Measurements from ENCODE around the gene USP36.
"Not testable (repeated sequence)": the region's sequence is repeated elsewhere in the genome, so short reads cannot be mapped to it uniquely, and the experiment has no call there.

Gene USP36

DNA sequence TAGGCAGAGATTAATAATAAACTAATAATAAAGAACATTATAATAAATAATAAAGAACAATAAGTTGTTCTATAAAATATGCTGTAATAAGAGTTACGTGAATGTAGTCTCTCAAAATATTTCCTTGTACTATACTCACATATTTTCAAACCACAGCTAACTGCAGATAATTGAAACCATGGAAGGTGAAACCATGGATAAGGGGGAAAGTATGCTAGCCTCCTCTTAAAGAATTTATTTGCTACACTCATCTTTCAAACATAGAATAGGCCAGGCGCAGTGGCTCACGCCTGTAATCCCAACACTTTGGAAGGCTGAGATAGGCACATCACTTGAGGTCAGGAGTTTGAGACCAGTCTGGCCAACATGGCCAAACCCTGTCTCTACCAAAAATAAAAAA lies 77.1 kb downstream of the USP36 start:
- peak; percentile 86 for DNase-seq

DNA sequence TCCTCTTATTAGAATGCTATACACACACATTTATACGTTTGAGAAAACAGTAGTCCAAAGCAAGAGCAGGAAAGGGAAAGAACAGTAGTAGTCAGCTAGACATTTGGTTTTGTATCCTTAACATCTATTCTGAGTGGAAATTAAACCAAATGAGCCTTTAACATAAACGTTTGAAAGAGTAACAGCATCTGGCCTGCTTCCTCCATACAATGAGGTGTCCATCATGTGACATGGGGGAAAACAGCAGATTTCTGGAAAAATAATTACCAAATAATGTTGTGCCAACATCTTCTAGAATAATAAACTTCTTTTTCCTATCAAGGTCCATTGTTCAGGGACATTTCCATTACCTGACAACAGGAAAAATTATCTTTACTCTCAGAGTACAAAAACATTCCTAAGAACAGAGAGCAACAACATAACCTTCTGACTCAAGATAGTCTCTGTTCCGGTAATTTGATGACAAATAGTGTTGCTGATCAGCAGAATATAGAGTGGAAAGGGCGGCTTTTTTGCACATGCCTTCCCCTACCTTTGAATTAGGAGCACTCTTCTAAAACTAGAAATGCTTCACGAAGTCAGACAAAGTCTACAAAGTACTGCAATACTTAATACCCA lies 78.7 kb downstream of the USP36 start:
- no peak for DNase-seq

DNA sequence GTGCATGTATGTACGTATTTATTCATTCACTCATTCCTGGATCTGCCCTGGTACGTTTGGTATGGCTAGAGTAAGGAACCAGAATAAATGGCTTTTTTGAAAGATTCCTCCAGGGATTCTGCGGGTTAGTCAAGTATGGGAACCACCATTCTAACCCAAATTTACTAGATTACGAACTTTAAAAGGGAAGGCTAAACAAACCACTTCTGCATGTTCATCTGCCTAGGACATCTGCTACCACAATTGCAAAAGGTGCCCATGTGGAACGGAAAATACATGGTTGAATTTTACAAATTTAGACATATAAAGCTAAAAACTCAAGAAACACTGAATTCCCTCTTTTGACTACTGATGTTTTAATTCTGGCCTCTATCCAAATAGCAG lies 80.7 kb downstream of the USP36 start:
- DNase-seq: no peak

DNA sequence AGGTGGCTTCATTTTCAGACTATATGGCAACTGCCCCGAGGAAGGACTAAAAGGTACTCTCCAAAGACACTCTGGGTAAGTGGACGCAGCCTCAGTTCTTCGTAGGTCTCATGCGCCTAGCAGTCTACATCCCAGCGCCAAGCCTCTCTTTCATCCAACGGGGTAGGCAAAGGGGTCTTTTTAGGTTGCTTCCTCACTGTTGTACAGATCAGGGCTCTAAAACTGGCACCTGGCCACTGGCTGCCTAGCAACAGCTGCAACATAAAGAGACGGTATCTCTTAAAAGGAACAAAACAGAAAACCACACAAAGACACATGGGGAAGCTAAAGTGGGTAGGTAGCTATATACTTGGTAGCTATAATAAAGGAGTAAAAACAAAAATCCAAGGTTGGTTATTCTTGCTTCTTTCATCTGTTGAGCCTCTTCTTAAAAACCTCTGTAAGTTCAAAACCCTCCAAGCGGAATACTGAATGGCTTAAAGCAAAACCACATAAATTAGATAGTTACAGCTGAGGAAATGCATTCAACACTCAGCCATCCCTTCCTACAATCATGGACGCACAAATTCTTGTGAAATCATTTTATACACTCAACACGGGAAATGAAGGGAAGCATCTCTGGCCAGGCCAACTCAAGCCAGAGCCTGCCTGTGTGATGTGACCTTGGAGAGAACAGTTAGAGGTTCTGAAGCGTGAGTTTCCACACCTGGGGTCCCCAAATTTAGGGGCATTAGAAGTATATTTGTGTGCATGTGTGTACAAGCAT lies 81.2 kb downstream of the USP36 start:
- peak; percentile 55 for DNase-seq

DNA sequence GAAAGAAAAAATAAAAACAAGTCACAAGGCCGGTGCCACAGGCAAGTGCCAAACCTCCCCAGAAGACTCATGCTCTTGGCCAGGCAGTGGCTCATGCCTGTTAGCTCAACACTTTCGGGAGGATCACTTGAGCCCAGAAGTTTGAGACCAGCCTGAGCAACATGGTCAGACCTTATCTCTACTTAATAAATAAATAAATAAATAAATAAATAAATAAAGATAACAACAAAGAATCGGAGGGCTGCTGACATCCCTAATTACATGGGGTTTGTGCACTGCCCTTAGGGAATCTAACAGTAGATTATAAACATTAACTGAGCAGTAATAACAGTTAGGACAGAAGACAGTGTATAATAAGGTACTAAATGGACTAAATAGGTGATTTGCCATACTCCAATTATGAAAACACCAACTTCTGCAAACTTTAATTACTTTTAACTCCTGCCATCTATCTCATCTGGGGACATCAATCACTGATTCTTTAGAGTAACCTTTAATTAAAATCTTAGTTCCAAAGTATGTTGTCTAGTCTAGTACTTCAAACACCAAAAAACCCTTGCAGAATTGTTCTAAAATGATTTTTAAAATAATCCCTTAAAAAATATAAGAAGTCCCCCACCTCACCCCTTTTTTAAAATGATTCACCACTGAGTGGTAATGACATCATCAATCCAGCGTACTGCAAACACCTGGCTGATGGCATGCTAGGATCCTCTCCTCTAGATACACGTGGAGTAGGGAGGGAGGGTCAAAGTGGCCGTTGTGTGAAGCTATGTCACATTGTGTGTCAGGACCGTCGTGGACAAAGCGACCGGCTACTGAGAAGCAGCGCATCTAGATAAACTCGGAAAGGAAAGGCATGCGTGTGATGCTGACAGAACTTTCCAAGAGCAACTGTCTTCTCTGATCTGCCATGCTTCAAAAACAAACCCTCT lies 87.0 kb downstream of the USP36 start:
- DNase-seq: no peak

DNA sequence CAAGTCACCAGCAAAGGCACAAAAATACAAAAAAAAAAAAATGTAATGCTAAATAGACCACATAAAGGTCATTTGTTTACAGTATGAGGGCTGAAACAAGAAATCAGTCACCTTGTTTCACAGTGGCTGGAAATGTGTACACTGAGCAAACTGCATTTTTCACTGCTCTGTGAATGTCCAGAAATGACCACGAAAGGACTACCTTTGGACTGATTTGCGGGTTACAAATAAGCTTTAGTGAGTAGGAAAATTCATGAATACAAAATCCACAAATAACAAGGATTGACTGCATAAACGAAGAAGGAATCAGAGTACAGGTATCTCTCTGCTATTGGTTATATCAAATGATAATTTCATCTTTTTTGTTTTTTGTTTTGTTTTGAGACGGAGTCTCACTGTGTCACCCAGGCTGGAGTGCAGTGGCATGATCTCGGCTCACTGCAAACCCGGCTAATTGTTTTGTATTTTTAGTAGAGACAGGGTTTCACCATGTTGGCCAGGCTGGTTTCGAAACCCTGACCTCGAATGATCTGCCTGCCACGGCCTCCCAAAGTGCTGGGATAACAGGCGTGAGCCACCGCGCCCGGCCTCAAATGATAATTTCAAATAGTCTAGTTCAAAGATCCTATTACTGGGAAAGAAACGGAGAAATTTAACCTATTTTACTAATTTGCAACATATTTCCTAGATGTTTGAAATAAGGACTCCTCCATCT lies 89.0 kb downstream of the USP36 start:
- DNase-seq: no peak

DNA sequence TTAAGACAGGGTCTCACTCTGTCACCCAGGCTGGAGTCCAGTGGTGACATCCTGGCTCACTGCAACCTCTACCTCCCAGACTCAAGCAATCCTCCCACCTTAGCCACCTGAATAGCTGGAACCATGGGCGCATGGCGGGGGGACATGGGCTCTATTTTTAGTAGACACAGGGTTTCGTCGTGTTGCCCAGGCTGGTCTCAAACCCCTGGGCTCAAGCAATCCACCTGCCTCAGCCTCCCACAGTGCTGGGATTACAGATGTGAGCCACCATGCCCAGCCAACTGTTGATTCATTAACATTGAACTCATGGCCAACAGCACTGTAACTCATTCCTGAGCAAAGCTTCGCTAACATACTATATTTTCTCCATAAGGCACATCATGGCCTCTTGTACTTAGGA lies 89.6 kb downstream of the USP36 start:
- DNase-seq: not testable (repeated sequence)

DNA sequence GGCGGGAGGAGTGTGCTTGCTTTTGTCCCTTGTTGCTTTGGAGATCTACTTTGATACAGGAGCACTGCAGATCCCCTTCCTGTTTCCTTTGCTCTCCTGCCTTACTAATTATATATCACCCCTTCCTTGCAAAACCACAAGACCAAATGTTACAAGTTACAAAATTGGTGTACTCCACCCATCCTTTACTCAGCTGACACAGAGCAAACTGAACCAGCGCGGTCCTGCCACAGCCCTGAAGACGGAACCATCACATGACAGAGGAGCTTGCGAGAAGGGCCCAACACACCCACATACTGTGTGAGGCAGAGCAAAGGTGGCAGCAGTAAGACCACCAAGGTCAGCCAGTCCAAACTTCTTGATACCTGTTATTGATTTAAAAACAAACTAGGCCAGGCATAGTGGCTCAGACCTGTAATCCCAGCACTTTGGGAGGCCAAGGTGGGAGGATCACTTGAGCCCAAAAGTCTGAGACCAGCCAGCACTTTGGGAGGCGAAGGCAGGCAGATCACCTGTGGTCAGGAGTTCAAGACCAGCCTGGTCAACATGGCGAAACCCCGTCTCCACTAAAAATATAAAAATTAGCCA lies 91.8 kb downstream of the USP36 start:
- peak; percentile 31 for DNase-seq

DNA sequence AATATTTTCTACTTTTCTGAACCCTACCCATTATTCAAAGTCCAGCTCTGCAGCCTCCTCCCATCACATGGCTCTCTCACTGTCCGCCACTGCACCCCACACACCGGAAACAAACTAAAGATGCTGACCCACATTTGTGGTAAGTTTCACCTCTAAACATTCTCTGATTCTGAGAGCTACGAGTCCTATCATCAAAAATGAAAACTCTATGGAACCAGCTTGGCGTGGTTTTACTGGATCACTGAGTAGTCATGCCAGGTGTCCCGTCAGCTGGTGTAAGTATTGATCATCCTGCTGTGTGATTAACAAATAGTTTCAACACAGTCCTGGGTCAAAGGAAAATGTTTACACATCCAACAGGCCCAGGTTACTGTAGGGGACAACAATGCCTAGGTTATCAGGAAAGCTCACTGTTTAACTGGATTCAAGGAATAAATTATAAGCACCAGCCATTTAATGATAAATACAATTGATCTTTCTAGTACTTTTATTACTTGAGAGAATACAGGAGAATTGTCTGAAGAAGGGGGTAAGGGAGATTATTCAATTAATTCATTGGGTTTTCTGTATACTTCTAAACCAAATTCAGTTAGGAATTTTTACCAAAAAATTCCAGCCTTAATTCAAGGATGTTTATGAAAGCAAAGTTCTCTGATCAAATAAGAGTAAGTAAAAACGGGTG lies 92.4 kb downstream of the USP36 start:
- no peak for DNase-seq

DNA sequence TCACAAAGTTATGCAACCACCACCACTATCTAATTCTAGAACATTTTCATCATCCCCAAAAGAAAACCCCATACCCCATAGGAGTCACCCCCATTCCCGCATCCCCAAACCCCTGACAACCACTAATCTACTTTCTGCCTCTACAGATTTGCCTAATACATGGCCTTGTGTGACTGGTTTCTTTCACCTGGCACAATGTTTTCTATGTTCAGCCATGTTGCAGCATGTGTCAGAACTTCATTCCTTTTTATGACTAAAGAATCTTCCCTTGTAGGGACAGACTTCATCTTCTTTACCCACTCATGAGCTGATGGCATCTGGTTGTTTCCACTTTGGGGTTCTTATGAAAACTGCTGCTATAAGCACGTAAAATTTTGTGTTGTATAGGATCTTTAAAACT lies 93.1 kb downstream of the USP36 start:
- DNase-seq: no peak

DNA sequence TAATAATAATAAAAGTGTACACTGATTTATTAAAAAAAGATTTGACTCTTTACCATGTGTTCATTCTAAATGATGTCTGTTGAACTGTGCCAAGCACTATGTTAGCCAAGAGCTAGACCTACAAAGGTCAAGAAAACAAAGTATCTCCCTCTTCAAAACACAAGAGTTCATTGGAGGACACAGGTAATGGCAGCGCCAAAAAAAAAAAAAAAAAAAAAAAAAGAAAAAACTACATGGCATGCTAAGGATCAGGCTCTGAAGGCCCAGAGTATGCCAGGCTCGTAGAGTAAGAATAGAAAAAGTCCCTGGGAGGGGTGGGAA lies 93.7 kb downstream of the USP36 start:
- DNase-seq: no peak

DNA sequence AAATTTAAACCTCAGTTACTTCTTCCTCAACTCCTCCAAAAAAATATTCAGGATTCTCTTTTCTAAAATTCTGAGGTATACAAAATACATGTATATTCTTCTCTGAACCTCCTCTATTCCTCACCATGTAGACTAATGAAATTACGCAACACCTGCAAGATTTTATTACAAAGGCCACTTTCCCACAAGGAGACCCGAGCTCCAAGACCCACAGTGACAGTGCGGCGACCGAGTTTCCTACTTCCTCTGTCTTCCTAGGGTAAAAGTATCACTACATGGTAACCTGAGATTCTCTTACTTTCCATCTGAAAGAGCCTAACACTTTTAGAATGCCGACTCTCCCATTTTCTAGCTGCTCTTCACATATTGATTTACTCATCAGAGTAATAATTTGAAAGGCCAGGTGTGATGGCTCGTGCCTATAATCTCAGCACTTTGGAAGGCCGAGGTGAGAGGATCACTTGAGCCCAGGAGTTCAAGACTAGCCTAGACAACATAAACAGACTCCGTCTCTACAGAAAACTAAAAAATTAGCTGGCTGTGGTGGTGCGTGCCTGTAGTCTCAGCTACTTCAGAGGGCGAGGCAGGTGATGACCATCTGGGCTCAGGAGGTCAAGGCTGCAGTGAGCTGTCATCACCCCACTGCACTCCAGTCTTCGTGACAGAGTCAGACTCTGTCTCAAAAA lies 94.2 kb downstream of the USP36 start:
- no peak for DNase-seq

Measured in fibroblast of skin of abdomen (primary cell).